Activated T-cell treated with anti-CD3 and anti-CD28 coated beads for 4 hours (primary cell): ENCODE results near the gene CACHD1.
"Not testable (repeated sequence)": the region's sequence is repeated elsewhere in the genome, so short reads cannot be mapped to it uniquely, and the experiment has no call there.

ENCODE experiments used
- DNase-seq: peaks from one replicate; pipeline ENCODE4 v3.0.0-alpha.2; 2020

Gene CACHD1

DNA sequence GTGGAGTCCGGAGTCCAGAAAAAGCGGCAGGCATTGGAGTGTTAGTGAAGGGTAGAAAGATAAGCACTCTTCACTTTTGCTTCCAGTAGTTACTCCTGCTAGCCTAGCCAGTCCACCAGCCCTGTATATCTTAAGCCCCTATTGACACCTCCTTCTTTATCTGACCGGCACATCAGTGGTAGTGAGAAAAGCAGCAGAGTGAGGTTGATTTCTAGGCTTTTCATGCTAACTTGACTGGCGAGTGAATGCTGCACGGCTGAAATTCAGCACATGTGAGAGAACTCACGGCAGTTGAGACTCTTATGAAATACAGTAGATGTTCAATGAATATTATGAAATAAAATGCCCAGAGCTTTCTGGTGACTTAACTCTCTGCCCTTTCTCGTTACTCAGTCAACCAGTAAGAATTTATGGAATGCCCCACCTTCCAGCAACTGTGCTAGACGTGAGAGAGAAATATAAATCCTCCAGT lies 128.2 kb downstream of the CACHD1 start:
- no peak for DNase-seq

DNA sequence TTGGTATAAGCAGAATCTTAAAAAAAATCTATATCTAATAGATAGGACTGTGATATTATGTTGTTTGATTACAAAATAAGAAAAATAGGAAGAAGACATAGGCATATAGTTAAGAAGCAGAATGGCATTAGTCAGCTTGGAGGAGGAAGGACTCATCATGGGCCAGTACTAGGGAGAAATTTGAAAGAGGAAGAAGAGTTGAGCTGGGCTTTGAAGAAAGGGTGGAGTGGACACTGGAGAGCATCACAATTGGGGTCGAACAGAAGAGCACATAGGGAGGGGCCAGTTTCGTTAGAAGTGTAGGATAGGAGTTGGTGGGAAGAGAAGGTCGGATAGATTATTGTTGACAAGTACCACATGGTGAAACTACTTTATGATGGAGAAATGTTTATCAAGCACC lies 129.3 kb downstream of the CACHD1 start:
- DNase-seq, result no peak

DNA sequence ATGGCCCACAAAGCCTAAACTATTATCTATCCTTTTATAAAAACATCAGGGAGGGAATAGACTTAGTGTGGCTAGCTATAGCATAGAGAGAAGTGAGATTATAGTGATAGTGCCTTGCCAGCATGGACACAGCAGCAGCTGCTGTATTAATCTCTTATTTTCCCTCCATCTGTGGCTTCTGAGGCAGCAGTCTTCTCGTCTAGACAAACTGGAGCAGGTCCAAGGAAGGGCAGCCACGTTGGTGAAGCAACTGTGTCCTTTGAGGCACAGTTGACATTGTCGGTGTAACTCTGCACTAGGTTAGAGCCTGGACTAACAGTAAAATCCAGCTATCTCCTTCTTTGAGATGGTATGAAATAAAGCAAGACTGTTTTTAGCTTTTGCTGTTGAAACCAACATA lies 131.3 kb downstream of the CACHD1 start:
- no peak for DNase-seq

DNA sequence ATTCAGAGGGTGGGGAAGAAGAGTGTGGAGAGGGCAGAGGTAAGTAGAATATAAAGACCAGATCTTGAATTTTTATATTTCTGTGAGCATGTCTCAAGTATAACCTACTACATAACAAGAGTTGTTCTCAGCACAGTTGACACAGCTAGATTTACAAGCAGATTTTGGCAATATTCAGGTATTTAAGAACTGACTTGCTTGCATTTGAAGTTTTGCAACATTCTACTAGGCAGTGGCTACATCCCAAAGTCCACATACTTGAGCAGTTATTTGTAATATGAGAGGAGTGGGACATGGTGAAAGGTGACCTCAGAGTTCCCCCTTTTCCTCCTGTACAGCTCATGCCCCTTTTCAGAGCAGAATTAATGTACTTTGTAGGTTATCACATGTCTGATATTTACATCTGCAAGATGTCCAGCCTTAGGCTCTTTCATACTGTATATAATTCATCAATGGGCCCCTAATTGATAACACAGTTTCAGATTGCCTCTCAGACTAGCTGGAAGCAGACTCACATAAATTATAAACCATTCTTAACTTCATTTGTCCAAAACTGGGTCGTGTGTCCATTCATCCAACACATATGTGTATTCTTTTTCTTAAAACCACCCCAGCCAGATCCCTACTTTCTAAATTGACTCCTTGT lies 138.2 kb downstream of the CACHD1 start:
- DNase-seq, result no peak

DNA sequence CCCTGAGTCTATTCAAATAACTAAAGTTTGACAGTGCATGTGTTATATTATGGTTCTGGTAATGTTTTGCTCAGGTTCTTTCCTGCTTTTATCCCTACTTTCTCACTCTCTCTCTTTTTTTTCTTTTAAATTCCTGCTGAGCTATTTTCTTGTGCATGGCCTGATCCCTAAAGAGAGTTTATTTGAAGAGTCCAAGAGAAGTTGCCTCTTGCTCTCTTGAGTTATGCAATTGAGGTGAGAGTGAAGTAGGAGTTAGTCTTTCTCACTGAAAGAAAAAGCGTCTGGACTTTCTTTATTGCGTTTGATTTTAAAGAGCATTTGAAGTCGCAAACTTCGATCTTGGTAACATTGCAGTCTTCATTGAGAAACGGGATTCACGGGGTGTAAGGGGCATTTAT lies 138.7 kb downstream of the CACHD1 start:
- no peak for DNase-seq

DNA sequence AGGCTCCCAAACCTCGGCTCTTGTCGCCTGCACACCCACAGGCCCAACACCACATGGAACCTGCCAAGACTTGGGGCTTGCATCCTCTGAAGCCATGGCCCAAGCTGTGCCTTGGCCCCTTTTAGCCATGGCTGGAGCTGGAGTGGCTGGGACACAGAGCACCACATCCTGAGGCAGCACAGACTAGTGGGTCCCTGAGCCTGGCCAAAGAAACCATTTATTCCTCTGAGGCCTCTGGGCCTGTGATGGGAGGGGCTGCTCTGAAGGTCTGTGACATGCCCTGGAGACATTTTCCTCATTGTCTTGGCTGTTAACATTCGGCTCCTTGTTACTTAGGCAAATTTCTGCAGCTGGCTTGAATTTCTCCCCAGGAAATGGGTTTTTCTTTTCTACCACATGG lies 141.0 kb downstream of the CACHD1 start:
- DNase-seq, result not testable (repeated sequence)

DNA sequence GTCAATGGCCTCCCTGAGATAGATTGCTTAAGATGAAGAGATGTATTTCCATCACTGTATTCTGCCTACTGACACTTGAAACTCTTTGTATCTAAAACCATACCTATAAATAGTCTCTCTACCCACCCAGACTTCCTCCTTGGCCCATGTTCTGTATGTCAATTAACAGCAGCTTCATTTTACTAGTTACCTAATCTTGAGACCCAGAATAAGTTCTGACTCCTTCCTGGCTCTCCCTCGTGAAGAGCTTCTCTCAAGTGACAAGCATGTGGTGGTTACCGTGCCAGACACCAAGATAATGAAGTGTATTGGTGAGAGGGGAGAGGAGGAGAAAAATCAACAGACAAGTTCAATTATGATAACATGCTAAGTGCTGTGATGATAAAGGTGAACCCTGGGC lies 146.1 kb downstream of the CACHD1 start:
- no peak for DNase-seq

DNA sequence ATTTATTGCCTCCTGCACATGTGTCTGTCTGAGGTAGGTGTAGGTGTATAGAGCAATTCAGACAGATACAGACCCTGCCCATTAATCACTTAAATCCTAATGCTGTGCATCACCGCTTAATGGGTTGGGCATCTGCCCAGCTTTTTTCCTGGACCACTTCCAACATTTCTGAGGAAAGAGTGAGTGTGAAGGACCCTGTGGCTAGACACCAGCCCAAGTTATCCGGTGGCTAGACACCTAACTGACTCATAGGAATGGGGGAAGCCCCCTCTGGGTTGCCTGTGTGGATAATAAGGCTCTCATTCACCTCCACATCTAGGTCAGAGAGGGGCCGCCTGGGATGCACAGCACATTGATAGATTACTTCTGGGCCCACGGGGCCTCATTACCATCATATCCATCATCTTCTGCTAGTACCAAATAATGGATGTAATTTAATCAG lies 153.8 kb downstream of the CACHD1 start:
- DNase-seq, result no peak

DNA sequence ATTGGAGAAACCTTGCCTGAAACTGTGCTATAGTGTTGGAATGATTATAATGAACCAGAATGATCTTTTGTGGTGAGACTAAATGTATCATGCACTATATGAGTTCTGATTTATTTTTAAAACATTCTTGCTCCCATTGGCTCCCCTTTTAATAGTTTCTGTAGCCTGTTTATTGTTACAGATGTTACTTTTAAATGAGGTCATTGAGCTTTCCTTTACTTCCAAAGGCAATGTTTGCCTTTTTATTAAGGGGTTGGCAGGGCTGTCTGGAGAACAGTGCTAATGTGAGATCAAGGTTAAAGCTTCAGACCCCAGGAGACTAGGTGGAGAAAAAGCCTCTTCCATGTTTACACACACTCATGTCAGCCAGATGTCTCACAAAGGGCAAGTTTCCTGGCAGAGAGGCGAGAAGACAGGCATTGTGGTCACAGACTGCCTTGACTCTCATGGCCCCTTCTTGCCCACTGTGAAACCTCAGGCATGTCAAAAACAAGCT lies 154.3 kb downstream of the CACHD1 start:
- no peak for DNase-seq

DNA sequence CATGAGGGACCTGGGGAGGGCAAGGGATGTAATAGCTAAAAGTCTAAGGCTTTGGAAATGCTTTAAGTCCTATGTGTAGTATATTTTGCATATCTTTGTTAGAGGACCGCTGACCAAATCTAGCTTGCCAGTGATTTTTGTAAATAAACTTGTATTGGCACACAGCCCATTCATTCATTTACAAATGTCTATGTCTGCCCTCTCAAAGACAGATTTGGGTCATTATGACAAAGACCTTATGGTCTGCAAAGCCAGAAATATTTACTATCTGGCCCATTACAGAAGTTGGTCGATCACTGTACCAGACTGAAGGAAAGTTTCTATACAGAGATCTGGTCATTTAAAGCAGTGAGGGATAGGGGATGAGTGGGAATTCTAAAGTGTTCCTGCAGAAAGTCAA lies 154.9 kb downstream of the CACHD1 start:
- no peak for DNase-seq

DNA sequence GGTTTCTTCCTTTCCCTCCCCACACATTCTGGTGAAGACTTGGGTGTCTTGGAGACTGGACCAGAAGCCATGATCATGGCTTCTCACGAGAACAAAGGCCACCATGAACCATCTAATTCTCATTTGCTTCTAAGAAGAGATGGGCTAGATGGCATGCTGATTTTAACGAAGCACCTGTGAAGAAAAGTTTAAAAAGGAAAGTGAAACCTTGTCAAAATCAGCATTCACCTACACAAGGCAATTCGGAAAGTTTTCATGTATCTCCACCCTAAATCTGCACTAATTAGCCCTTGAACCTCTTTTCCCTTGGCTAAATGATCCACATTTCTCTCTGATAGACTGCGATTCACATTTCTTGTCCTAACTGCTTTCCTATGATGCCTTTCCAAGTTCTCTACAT lies 160.7 kb downstream of the CACHD1 start:
- no peak for DNase-seq

- DNase-seq, result no peak
These were observed 161.6 kb downstream of the CACHD1 start for GRCh38 chr1:64631346-64632034.

DNA sequence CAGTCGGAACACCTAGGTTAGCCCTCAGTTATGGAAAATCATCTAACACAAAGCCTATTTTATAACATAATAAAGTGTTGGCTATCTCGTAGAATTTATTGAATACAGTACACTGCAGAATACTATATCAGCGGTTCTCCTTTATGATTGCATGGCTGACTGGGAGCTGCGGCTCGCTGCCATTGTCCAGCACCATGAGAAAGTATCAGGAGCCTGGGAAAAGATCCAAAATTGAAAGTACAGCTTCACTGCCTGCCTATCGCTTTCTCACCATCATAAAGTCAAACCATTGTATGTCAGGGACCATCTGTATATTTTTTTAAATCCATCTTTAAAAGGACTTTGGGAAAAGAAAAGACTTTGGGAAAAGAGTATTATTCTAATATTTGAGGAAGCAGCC lies 163.0 kb downstream of the CACHD1 start:
- no peak for DNase-seq

- DNase-seq, result no peak
These were observed 175.8 kb downstream of the CACHD1 start for GRCh38 chr1:64645735-64646134.

- no peak for DNase-seq
These were observed 180.5 kb downstream of the CACHD1 start for GRCh38 chr1:64650411-64650810.

- DNase-seq, result no peak
These were observed 181.9 kb downstream of the CACHD1 start for GRCh38 chr1:64651841-64652240.

GRCh38 chr1:64653466-64653865 lies 183.5 kb downstream of the CACHD1 start:
- DNase-seq, result no peak

- DNase-seq, result no peak
These were observed 184.8 kb downstream of the CACHD1 start for GRCh38 chr1:64654519-64655341.

GRCh38 chr1:64655861-64656260 lies 185.9 kb downstream of the CACHD1 start:
- no peak for DNase-seq

- no peak for DNase-seq
These were observed 189.7 kb downstream of the CACHD1 start for GRCh38 chr1:64659478-64660138.

GRCh38 chr1:64663668-64664067 lies 193.7 kb downstream of the CACHD1 start:
- no peak for DNase-seq

- no peak for DNase-seq
These were observed 194.4 kb downstream of the CACHD1 start for GRCh38 chr1:64664299-64664698.

DNA sequence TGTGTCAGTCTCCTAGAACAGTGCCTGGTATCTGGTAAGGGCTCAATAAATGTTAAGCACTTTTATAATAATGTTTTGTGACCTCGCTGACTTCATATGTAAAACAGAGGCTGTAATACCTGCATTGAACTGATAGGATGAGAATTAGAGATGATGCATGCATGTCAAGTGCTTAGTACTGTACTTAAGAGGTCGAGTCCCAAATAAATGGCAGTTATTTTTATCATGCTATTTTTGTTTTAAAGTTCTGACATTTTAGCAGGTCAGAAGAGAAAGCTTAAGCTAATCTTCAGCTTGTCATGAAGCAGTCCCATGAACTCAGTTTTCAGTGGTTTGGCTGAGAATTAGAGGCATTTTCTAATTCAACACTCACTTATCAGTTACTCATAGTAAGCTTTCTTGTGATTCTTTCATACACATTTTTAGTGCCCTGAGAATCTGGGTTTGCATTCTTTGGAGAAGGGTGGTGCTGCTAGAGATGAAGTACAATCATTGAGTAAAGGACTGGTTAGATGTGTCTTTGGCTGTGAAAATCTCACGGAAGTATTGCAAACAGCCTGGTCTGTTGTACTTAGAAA lies 199.3 kb downstream of the CACHD1 start:
- no peak for DNase-seq
